GM19397 (cell line): ENCODE measurements around the gene MPHOSPH9.

Experiments
- ATAC-seq: cut with Tn5 transposase; IDR thresholded peaks from one replicate; pipeline ENCODE4 v1.9.1; 2021; ENCODE audit warnings: mild to moderate bottlenecking, moderate library complexity; ENCODE audit not compliant: unreplicated experiment

MPHOSPH9 gene

DNA sequence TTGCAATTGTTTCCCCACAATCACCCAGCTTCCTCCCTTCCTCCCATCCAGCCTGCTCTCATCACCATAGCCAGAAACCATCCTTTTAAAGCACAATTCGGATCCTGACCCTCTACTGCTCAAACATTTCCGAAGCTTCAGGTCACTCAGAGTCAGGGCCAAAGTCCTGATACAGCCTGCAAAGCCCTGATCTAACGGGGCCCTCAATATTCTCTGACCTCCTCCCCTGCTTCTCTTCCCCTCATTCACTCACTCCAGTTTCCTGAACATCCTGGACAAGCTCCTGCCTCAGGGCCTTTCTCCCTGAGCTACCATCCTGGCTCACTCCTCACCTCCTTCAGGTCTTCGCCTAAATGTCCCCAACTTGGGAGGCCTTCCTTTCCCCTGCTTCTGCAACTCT is 128.1 kb downstream of the MPHOSPH9 start:
- no peak for ATAC-seq
